ENCODE results near the gene E2F2.

The E2F2 gene

DNA sequence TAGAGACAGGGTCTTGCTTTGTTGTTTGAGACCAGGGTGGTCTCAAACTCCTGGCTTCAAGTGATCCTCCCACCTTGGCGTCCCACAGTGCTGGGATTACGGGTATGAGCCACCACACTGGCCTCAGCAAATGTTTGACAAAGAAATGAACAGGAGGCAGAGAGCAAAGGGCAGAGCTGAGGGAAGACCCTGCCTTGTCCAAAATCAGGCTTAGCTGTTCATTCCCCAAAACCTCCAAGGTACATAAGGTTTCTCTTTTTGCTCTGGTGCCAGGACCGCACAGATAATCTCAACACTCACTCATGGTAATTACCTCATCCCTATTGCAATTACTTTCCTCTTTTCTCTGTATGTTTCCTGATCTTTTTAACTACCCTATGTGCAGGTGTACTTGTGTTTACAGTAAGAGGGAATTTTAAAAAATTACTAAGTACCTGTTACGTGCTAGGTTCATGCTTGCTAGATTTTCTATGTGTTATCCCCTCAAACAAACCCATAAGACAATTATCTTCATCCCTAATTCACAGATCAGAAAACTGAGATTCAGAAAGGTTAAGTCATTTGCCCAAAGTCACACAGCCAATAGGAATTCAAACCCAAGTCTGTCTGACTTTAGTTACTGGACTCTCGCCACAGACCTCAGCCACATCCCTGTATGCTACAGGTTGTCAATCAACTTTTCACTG, 58.5 kb downstream of the E2F2 start:
- Histone ChIP-seq H3K4me3 (ENCODE audit: insufficient read depth, low read depth, low read length) (no peak overlapping the region), H3K4me1 (ENCODE audit: control insufficient read depth, insufficient read depth, low read length) (peaks cover 7% of the 10 kb centered on the region), H3K27me3 (ENCODE audit: control insufficient read depth, insufficient read depth, low read length, poor library complexity, severe bottlenecking) (no peaks in the 10 kb centered on the region)

DNA sequence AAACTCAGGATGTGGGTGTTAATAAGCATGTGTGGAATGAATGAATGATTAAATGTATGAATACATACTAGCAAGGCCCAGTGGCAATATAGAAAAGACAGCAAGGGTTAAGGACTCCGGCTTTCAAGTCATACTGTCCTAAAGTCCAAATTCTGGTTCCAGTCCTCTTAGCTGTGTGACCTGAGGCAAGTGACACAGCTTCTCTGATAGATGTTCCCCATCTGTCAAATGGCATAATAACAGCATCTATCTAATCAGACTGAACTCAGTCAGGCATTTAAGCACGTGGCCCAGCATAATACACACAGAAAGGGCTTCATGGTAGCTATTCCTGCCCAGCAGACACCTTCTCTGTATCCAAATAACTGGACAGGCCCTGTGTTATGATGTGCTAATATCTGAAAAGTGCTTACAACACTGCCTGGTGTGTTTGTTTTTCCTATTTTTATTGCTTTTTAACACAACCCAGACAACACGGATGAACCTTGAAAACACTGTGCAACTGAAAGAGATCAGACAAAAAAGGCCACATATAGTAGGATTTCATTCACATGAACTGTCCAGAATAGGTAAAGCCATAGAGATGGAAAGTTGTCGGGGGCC, 59.5 kb downstream of the E2F2 start:
- no peak overlapping the region for H3K4me3 ChIP-seq (ENCODE audit: insufficient read depth, low read depth, low read length)
- WGBS, 2 experiments: 95 to 96% methylated on average over 4 of the region's 4 CpGs
- H3K9me3 ChIP-seq (ENCODE audit: control insufficient read depth, low read length): no peaks in the 10 kb centered on the region
- H3K4me1 ChIP-seq (ENCODE audit: control insufficient read depth, insufficient read depth, low read length): peaks cover 7% of the 10 kb centered on the region
- H3K27me3 ChIP-seq (ENCODE audit: control insufficient read depth, insufficient read depth, low read length, poor library complexity, severe bottlenecking): no peaks in the 10 kb centered on the region
- no peak overlapping the region for H3K27ac ChIP-seq (ENCODE audit: insufficient read depth, low read depth, low read length, poor library complexity, severe bottlenecking)
- H3K36me3 ChIP-seq (ENCODE audit: control insufficient read depth, insufficient read depth, low read length): no peaks in the 10 kb centered on the region

More for the DNA sequence above, 58.5 kb downstream of the E2F2 start:
- H3K36me3 ChIP-seq (ENCODE audit: control insufficient read depth, insufficient read depth, low read length): no peaks in the 10 kb centered on the region
- WGBS, 2 experiments: 77 to 85% methylated on average over 5 of the region's 5 CpGs
- no peak overlapping the region for H3K27ac ChIP-seq (ENCODE audit: insufficient read depth, low read depth, low read length, poor library complexity, severe bottlenecking)
- H3K9me3 ChIP-seq (ENCODE audit: control insufficient read depth, low read length): no peaks in the 10 kb centered on the region

DNA sequence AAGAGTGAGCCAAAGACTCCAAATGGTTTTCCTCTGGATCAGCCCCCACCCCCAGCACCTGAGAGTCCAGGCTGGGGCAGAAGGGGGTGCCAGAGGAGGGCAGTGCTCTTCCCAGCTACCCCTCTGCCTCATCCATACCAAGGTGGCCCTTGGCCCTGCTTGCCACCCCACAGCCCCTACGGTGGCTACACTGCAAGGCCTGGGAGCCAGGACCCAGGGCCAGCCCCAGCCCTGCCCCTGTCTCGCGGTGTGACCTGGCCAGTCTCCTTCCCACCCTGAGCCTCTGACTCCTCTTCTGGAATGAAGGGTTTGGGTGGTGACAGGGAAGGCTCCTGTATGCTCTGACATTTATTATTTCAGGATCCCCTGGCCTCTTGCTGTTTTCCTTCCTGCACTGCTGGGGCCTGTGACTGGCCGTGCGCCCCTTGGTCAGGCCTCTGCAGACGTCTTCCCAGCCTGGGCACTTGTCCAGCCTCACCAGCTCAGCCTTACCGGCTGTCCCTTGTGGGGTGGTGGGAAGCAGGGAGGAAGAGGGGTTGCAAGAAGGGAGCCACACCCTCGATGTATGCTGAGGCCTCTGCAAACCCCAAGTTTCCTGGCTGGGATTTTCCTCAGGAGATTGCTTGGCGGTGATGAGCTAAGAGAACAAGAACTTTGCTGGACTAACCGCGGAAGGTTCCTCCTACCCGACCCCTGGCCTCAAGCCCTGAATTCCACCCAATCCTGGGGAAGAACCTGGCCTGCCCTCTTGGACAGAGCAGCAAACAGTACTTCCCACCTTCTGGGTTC, 60.6 kb downstream of the E2F2 start:
- Histone ChIP-seq H3K4me3 (ENCODE audit: insufficient read depth, low read depth, low read length) (no peak overlapping the region), H3K27me3 (ENCODE audit: control insufficient read depth, insufficient read depth, low read length, poor library complexity, severe bottlenecking) (no peaks in the 10 kb centered on the region), H3K4me1 (ENCODE audit: control insufficient read depth, insufficient read depth, low read length) (peaks cover 7% of the 10 kb centered on the region), H3K27ac (ENCODE audit: insufficient read depth, low read depth, low read length, poor library complexity, severe bottlenecking) (no peak overlapping the region), H3K9me3 (ENCODE audit: control insufficient read depth, low read length) (no peaks in the 10 kb centered on the region), H3K36me3 (ENCODE audit: control insufficient read depth, insufficient read depth, low read length) (no peaks in the 10 kb centered on the region)
- WGBS, 2 experiments: 93 to 94% methylated on average over 12 of the region's 12 CpGs

- Histone ChIP-seq H3K4me1 (ENCODE audit: control insufficient read depth, insufficient read depth, low read length) (peaks cover 7% of the 10 kb centered on the region), H3K4me3 (ENCODE audit: insufficient read depth, low read depth, low read length) (no peak overlapping the region), H3K27ac (ENCODE audit: insufficient read depth, low read depth, low read length, poor library complexity, severe bottlenecking) (no peak overlapping the region), H3K9me3 (ENCODE audit: control insufficient read depth, low read length) (no peaks in the 10 kb centered on the region), H3K36me3 (ENCODE audit: control insufficient read depth, insufficient read depth, low read length) (no peaks in the 10 kb centered on the region), H3K27me3 (ENCODE audit: control insufficient read depth, insufficient read depth, low read length, poor library complexity, severe bottlenecking) (no peaks in the 10 kb centered on the region)
- WGBS, 2 experiments: 71 to 74% methylated on average over 5 of the region's 5 CpGs
Measured at GRCh38 chr1:23469372-23469982, 61.6 kb downstream of the E2F2 start.

GRCh38 chr1:23466423-23466989, 64.5 kb downstream of the E2F2 start:
- Histone ChIP-seq H3K36me3 (ENCODE audit: control insufficient read depth, insufficient read depth, low read length) (no peaks in the 10 kb centered on the region), H3K4me1 (ENCODE audit: control insufficient read depth, insufficient read depth, low read length) (peaks cover 7% of the 10 kb centered on the region), H3K27ac (ENCODE audit: insufficient read depth, low read depth, low read length, poor library complexity, severe bottlenecking) (no peak overlapping the region), H3K27me3 (ENCODE audit: control insufficient read depth, insufficient read depth, low read length, poor library complexity, severe bottlenecking) (no peaks in the 10 kb centered on the region), H3K9me3 (ENCODE audit: control insufficient read depth, low read length) (no peaks in the 10 kb centered on the region), H3K4me3 (ENCODE audit: insufficient read depth, low read depth, low read length) (no peak overlapping the region)
- WGBS, 2 experiments: 92 to 98% methylated on average over 3 of the region's 3 CpGs

GRCh38 chr1:23463286-23463685, 67.7 kb downstream of the E2F2 start:
- no peaks in the 10 kb centered on the region for H3K36me3 ChIP-seq (ENCODE audit: control insufficient read depth, insufficient read depth, low read length)
- 89 to 96% methylated on average over 2 to 3 of the region's 3 CpGs for WGBS, 2 experiments
- H3K9me3 ChIP-seq (ENCODE audit: control insufficient read depth, low read length): no peaks in the 10 kb centered on the region
- H3K4me1 ChIP-seq (ENCODE audit: control insufficient read depth, insufficient read depth, low read length): no peaks in the 10 kb centered on the region
- no peak overlapping the region for H3K27ac ChIP-seq (ENCODE audit: insufficient read depth, low read depth, low read length, poor library complexity, severe bottlenecking)
- H3K4me3 ChIP-seq (ENCODE audit: insufficient read depth, low read depth, low read length): no peak overlapping the region
- H3K27me3 ChIP-seq (ENCODE audit: control insufficient read depth, insufficient read depth, low read length, poor library complexity, severe bottlenecking): no peaks in the 10 kb centered on the region

GRCh38 chr1:23462766-23463165, 68.3 kb downstream of the E2F2 start:
- Histone ChIP-seq H3K4me3 (ENCODE audit: insufficient read depth, low read depth, low read length) (no peak overlapping the region), H3K4me1 (ENCODE audit: control insufficient read depth, insufficient read depth, low read length) (no peaks in the 10 kb centered on the region), H3K36me3 (ENCODE audit: control insufficient read depth, insufficient read depth, low read length) (no peaks in the 10 kb centered on the region), H3K27ac (ENCODE audit: insufficient read depth, low read depth, low read length, poor library complexity, severe bottlenecking) (no peak overlapping the region), H3K9me3 (ENCODE audit: control insufficient read depth, low read length) (no peaks in the 10 kb centered on the region), H3K27me3 (ENCODE audit: control insufficient read depth, insufficient read depth, low read length, poor library complexity, severe bottlenecking) (no peaks in the 10 kb centered on the region)
- 80 to 92% methylated on average over 2 of the region's 2 CpGs for WGBS, 2 experiments

GRCh38 chr1:23461050-23461449, 70.0 kb downstream of the E2F2 start:
- Histone ChIP-seq H3K36me3 (ENCODE audit: control insufficient read depth, insufficient read depth, low read length) (no peaks in the 10 kb centered on the region), H3K27me3 (ENCODE audit: control insufficient read depth, insufficient read depth, low read length, poor library complexity, severe bottlenecking) (no peaks in the 10 kb centered on the region), H3K9me3 (ENCODE audit: control insufficient read depth, low read length) (no peaks in the 10 kb centered on the region), H3K4me3 (ENCODE audit: insufficient read depth, low read depth, low read length) (no peak overlapping the region), H3K27ac (ENCODE audit: insufficient read depth, low read depth, low read length, poor library complexity, severe bottlenecking) (no peak overlapping the region), H3K4me1 (ENCODE audit: control insufficient read depth, insufficient read depth, low read length) (no peaks in the 10 kb centered on the region)
- whole genome bisulfite sequencing, 2 experiments: 94 to 95% methylated on average over 3 of the region's 3 CpGs

- Histone ChIP-seq H3K36me3 (ENCODE audit: control insufficient read depth, insufficient read depth, low read length) (no peaks in the 10 kb centered on the region), H3K4me3 (ENCODE audit: insufficient read depth, low read depth, low read length) (no peak overlapping the region), H3K27ac (ENCODE audit: insufficient read depth, low read depth, low read length, poor library complexity, severe bottlenecking) (no peak overlapping the region), H3K27me3 (ENCODE audit: control insufficient read depth, insufficient read depth, low read length, poor library complexity, severe bottlenecking) (no peaks in the 10 kb centered on the region), H3K4me1 (ENCODE audit: control insufficient read depth, insufficient read depth, low read length) (no peaks in the 10 kb centered on the region), H3K9me3 (ENCODE audit: control insufficient read depth, low read length) (no peaks in the 10 kb centered on the region)
- WGBS, 2 experiments: 93 to 98% methylated on average over 4 of the region's 4 CpGs
Measured at GRCh38 chr1:23460519-23460918, 70.5 kb downstream of the E2F2 start.

- no peaks in the 10 kb centered on the region for H3K4me1 ChIP-seq (ENCODE audit: control insufficient read depth, insufficient read depth, low read length)
- no peak overlapping the region for H3K27ac ChIP-seq (ENCODE audit: insufficient read depth, low read depth, low read length, poor library complexity, severe bottlenecking)
- H3K27me3 ChIP-seq (ENCODE audit: control insufficient read depth, insufficient read depth, low read length, poor library complexity, severe bottlenecking): no peaks in the 10 kb centered on the region
- no peak overlapping the region for H3K4me3 ChIP-seq (ENCODE audit: insufficient read depth, low read depth, low read length)
- 67 to 80% methylated on average over 2 of the region's 2 CpGs for WGBS, 2 experiments
- H3K9me3 ChIP-seq (ENCODE audit: control insufficient read depth, low read length): no peaks in the 10 kb centered on the region
- no peaks in the 10 kb centered on the region for H3K36me3 ChIP-seq (ENCODE audit: control insufficient read depth, insufficient read depth, low read length)
Measured at GRCh38 chr1:23459338-23459757, 71.7 kb downstream of the E2F2 start.
